K562 (cell line): Measurements from ENCODE around the gene SPATA31D1. TPM values are rescaled to one million over a fixed set of nuclear protein-coding genes. Genes with fewer than 3 reads are reported as not detected.

ENCODE experiments used
- ATAC-seq: fragments of 200-7000 bp; cut with Tn5 transposase; 3 replicates; pipeline ENCODE4 v1.9.1; 2020; ENCODE audit warnings: moderate library complexity
- BruUV-seq: library from RNA; stranded (reverse); fragments of 400-500 nt; replicated peaks from 2 replicates; lab custom pipeline; 2021; lab: Mats Ljungman, UMichigan
- CTCF ChIA-PET: fragments of 300-600 bp; formaldehyde crosslinking; extraction: SDS; loops from one replicate; lab custom pipeline; 2021; ENCODE audit warnings: low intra/inter-chr PET ratio; lab: Yijun Ruan, JAX
- POLR2A ChIA-PET: fragments of 300-600, 350-650 bp; sonication (Branson Sonifier 250); formaldehyde crosslinking; extraction: SDS; loops from one replicate; lab custom pipeline; 2021; ENCODE audit warnings: antibody characterized with exemption, inconsistent platforms; lab: Yijun Ruan, JAX
- DNase-seq, 4 experiments: peaks; one replicate each; pipeline versions ENCODE4 v3.0.0 to v3.0.0-alpha.2; 2011 to 2018; ENCODE audit warnings: low spot score in 3 of 4, mixed read lengths in 3 of 4; ENCODE audit errors: extremely low read depth in 1 of 4
- FAIRE-seq: peaks from 2 replicates; lab custom pipeline; 2011; peaks lifted over from hg19 to GRCh38; lab: Jason Lieb, UNC
- H2AFZ ChIP-seq: 2 replicates; pipeline ENCODE4 v1.6.0; 2011; ENCODE audit warnings: low read depth, low read length, control low read depth, inconsistent platforms
- H3K27ac ChIP-seq: fragments of 200-600 bp; 3 replicates; pipeline ENCODE4 v1.8.0; 2011; ENCODE audit warnings: low read depth, mild to moderate bottlenecking, control low read depth, inconsistent platforms, low read length, moderate library complexity, mixed read lengths; ENCODE audit errors: extremely low read depth
- H3K27me3 ChIP-seq, 2 experiments: fragments of 300-600 bp in 1 of 2; 2 replicates in 1 of 2; 3 replicates in 1 of 2; pipeline versions ENCODE4 v1.6.0 to v1.8.0; 2011; ENCODE audit warnings: inconsistent platforms in 2 of 2, low read length in 2 of 2, mild to moderate bottlenecking in 1 of 2, mixed read lengths in 1 of 2, moderate library complexity in 1 of 2; ENCODE audit not compliant: control insufficient read depth in 2 of 2, insufficient read depth in 2 of 2
- H3K36me3 ChIP-seq: fragments of 300-600 bp; 3 replicates; pipeline ENCODE4 v1.8.0; 2011; ENCODE audit warnings: mild to moderate bottlenecking, low read length, inconsistent platforms; ENCODE audit not compliant: control insufficient read depth, insufficient read depth
- H3K4me1 ChIP-seq, 2 experiments: fragments of 200-600 bp in 1 of 2; replicated peaks in 1 of 2; 2 replicates in 1 of 2; 3 replicates in 1 of 2; pipeline versions ENCODE4 v1.5.1 to v1.8.0; 2011; ENCODE audit warnings: inconsistent platforms in 2 of 2, low read length in 2 of 2, mild to moderate bottlenecking in 1 of 2, mixed read lengths in 1 of 2, moderate library complexity in 1 of 2; ENCODE audit not compliant: control insufficient read depth in 2 of 2, insufficient read depth in 2 of 2
- H3K4me2 ChIP-seq: 2 replicates; pipeline ENCODE4 v1.6.1; 2011; ENCODE audit warnings: low read length, control low read depth, inconsistent platforms, mixed read lengths; ENCODE audit not compliant: insufficient read depth
- H3K4me3 ChIP-seq: fragments of 200-600 bp; sonication (generic), shearing (Covaris generic); 2 replicates; pipeline ENCODE4 v1.5.1; 2016; ENCODE audit warnings: control low read depth, inconsistent platforms
- H3K79me2 ChIP-seq: fragments of 200-600 bp; 3 replicates; pipeline ENCODE4 v1.8.0; 2011; ENCODE audit warnings: low read length, inconsistent platforms; ENCODE audit not compliant: control insufficient read depth, insufficient read depth
- H3K9ac ChIP-seq, 2 experiments: 2 replicates each; pipeline versions ENCODE4 v1.6.0 to v1.6.1; 2011; ENCODE audit warnings: low read depth in 2 of 2, low read length in 2 of 2, control low read depth in 1 of 2, inconsistent platforms in 1 of 2, mild to moderate bottlenecking in 1 of 2, mixed read lengths in 1 of 2; ENCODE audit not compliant: insufficient read depth in 1 of 2
- H3K9me1 ChIP-seq: one replicate; pipeline ENCODE4 v1.6.0; 2011; ENCODE audit warnings: inconsistent platforms, mild to moderate bottlenecking, low read length, moderate library complexity; ENCODE audit not compliant: control insufficient read depth, insufficient read depth
- H3K9me3 ChIP-seq: replicated peaks from 2 replicates; pipeline ENCODE4 v1.5.1; 2011; ENCODE audit warnings: low read depth, low read length, inconsistent platforms; ENCODE audit not compliant: control insufficient read depth, insufficient read depth
- H4K20me1 ChIP-seq: replicated peaks from 2 replicates; pipeline ENCODE4 v1.6.1; 2011; ENCODE audit warnings: low read length, inconsistent platforms, mixed read lengths; ENCODE audit not compliant: control insufficient read depth, insufficient read depth
- EP400 ChIP-seq: fragments of 450-650 bp; IDR thresholded peaks from 2 replicates; pipeline ENCODE4 v1.6.1; 2017; ENCODE audit warnings: antibody characterized with exemption, mild to moderate bottlenecking, moderate library complexity
- FOXK2 ChIP-seq, 2 experiments: fragments of 450-650 bp; IDR thresholded peaks in 1 of 2; conservative IDR thresholded peaks in 1 of 2; 2 replicates each; pipeline ENCODE4 v1.6.1; 2016; ENCODE audit warnings: low read depth in 2 of 2, mild to moderate bottlenecking in 1 of 2
- HOMEZ ChIP-seq: fragments of 250-450 bp; sonication (Bioruptor Pico); IDR thresholded peaks from 2 replicates; pipeline ENCODE4 v1.4.0; 2020; ENCODE audit warnings: mild to moderate bottlenecking, moderate library complexity
- IRF2 ChIP-seq: sonication (generic); formaldehyde crosslinking; IDR thresholded peaks from 2 replicates; pipeline ENCODE4 v1.8.1; 2022; ENCODE audit warnings: mild to moderate bottlenecking, missing genetic modification reagents
- KAT7 ChIP-seq: sonication (generic); formaldehyde crosslinking; IDR thresholded peaks from 2 replicates; pipeline ENCODE4 v1.8.0; 2022; ENCODE audit warnings: missing genetic modification reagents, mild to moderate bottlenecking, borderline replicate concordance
- MCM5 ChIP-seq: fragments of 450-650 bp; IDR thresholded peaks from 2 replicates; pipeline ENCODE4 v1.6.1; 2016; ENCODE audit warnings: low read depth
- MITF ChIP-seq: IDR thresholded peaks from 2 replicates; pipeline ENCODE4 v1.6.1; 2014; ENCODE audit warnings: antibody characterized with exemption
- NCOR1 ChIP-seq: fragments of 450-650 bp; IDR thresholded peaks from 2 replicates; pipeline ENCODE4 v1.6.1; 2016; ENCODE audit warnings: mild to moderate bottlenecking, moderate library complexity
- SMARCA5 ChIP-seq: fragments of 450-650 bp; IDR thresholded peaks from 2 replicates; pipeline ENCODE4 v1.6.1; 2016
- ZNF449 ChIP-seq: fragments of 250-450 bp; sonication (Bioruptor Pico); IDR thresholded peaks from 2 replicates; pipeline ENCODE4 v1.8.0; 2022; ENCODE audit warnings: moderate library complexity, mild to moderate bottlenecking, inconsistent platforms
- ZNF592 ChIP-seq: fragments of 450-650 bp; IDR thresholded peaks from 2 replicates; pipeline ENCODE4 v1.6.1; 2017; ENCODE audit warnings: antibody characterized with exemption, mild to moderate bottlenecking
- ZNF707 ChIP-seq: fragments of 250-450 bp; sonication (Bioruptor Pico); conservative IDR thresholded peaks from 2 replicates; pipeline ENCODE4 v1.8.0; 2022; ENCODE audit warnings: inconsistent platforms, mild to moderate bottlenecking, moderate library complexity
- ZNF830 ChIP-seq: fragments of 250-450 bp; sonication (Bioruptor Pico); IDR thresholded peaks from 2 replicates; pipeline ENCODE4 v1.5.0; 2021; ENCODE audit warnings: mild to moderate bottlenecking
- WGBS: fragments of 100-300 bp; shearing (Covaris generic); methylation state at CpG from one replicate; pipeline ENCODE4 v1.1.6; 2016; ENCODE audit warnings: low coverage, mixed read lengths; ENCODE audit not compliant: insufficient coverage; ENCODE audit errors: missing lambda C conversion rate; 5-methylcytosine and 5-hydroxymethylcytosine counted together
- in situ Hi-C: fragments of 300-500 bp; cut with MboI; formaldehyde crosslinking; loops from 4 replicates; pipeline ENCODE4 v1.15.0; 2018; ENCODE audit warnings: inconsistent platforms, mixed read lengths
- intact Hi-C: fragments of 100-400 bp; cut with micrococcal nuclease; formaldehyde crosslinking; loops from 2 replicates; pipeline ENCODE4 v1.14.2; 2022
- polyA plus RNA-seq, 8 experiments: library from polyadenylated mRNA; depleted of rRNA in 4 of 8; stranded (reverse) in 5 of 8; unstranded in 3 of 8; fragments of >200 nt; fragmentation: Nextera tagmentation in 2 of 8; fragmentation: Illumina TruSeq in 1 of 8; extraction: Ambion mirVana in 2 of 8; extraction: Trizol in 1 of 8; gene quantifications; 2 replicates each; pipeline versions ENCODE4 v1.2.1 to v1.2.3, GENCODE V29; 2011 to 2014; ENCODE audit warnings: inconsistent platforms in 1 of 8, missing spikeins in 1 of 8
- total RNA-seq, 7 experiments: library from RNA; depleted of rRNA in 6 of 7; stranded (reverse); fragments of >200 nt in 6 of 7; fragmentation: Illumina TruSeq in 2 of 7; extraction: Trizol in 2 of 7; gene quantifications; 2 replicates each; pipeline versions ENCODE4 v1.2.1 to v1.2.3, GENCODE V29; 2011 to 2021; ENCODE audit warnings: low replicate concordance in 1 of 7
- TF ChIP-seq, protein P1 (sequence below): fragments of 250-450 bp; sonication (Bioruptor Pico); IDR thresholded peaks from 2 replicates; pipeline ENCODE4 v1.5.1; 2021; ENCODE audit warnings: mild to moderate bottlenecking

The SPATA31D1 gene
- total and polyA plus RNA-seq, 9 of the 15 experiments (the other 6 are each of a cell fraction or from before 2014, with no cell fraction given) = not detected

DNA sequence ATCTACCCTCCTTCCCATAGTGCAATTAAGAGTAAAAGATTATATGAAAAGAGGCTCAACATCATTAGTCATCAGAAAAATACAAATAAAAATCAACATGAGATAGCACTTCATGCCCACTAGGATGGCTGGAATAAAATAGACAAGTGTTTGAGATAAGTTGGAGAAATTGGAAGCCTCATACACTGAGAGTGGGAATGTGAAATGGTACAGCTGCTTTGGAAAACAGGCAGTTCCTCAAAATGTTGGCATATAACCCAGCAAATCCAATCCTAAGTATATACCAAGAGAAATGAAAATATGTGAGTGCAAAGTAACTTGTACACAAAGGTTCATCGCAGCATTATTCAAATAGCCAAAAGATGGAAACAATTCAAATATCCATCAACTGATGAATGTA, 35.5 kb upstream of the SPATA31D1 start:
- WGBS = 9% methylated on average over 1 of the region's 1 CpG
- no peaks in the 10 kb centered on the region for H4K20me1 ChIP-seq
- intact Hi-C loops = no loop called here
- no peak overlapping the region for H3K4me2 ChIP-seq
- ChIA-PET POLR2A (no interaction called here), CTCF (no interaction called here)
- ATAC-seq (no peak), FAIRE-seq (no peak), DNase-seq (no peak)
- in situ Hi-C loops = no loop called here
- no peak overlapping the region for H3K9ac ChIP-seq
- H3K79me2 ChIP-seq = no peaks in the 10 kb centered on the region
- H3K4me3 ChIP-seq = no peak overlapping the region
- no TSS peak for BruUV-seq
- no peaks in the 10 kb centered on the region for H3K27me3 ChIP-seq
- H3K36me3 ChIP-seq = no peaks in the 10 kb centered on the region
- no peaks in the 10 kb centered on the region for H3K9me3 ChIP-seq
- no peaks in the 10 kb centered on the region for H3K9me1 ChIP-seq
- no peak overlapping the region for H2AFZ ChIP-seq
- H3K4me1 ChIP-seq = no peaks in the 10 kb centered on the region
- no peak overlapping the region for H3K27ac ChIP-seq
- TF ChIP-seq ZNF707 (CRISPR knock-in tag) (no peak), EP400 (no peak), ZNF592 (no peak), MITF (no peak), HOMEZ (CRISPR knock-in tag) (no peak), ZNF449 (CRISPR knock-in tag) (no peak), SMARCA5 (no peak), KAT7 (no peak), NCOR1 (no peak), ZNF830 (no peak), IRF2 (CRISPR knock-in tag) (no peak), MCM5 (no peak), FOXK2 (conservative IDR thresholded peaks at IDR 0.05 in 1 of 2, IDR thresholded peaks at IDR 0.05 in 1 of 2; ENCODE audit: low read depth in 2 of 2) (no peak)
- TF ChIP-seq, protein P1, sequence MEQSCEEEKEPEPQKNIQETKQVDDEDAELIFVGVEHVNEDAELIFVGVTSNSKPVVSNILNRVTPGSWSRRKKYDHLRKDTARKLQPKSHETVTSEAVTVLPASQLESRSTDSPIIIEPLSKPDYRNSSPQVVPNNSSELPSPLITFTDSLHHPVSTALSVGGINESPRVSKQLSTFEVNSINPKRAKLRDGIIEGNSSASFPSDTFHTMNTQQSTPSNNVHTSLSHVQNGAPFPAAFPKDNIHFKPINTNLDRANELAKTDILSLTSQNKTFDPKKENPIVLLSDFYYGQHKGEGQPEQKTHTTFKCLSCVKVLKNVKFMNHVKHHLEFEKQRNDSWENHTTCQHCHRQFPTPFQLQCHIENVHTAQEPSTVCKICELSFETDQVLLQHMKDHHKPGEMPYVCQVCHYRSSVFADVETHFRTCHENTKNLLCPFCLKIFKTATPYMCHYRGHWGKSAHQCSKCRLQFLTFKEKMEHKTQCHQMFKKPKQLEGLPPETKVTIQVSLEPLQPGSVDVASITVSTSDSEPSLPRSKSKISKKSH (CRISPR knock-in tag) = no peak
